Loucy (cell line): ENCODE results near the gene SLF2.

Source experiments
- EZH2phosphoT487 ChIP-seq: fragments of 200-600 bp; IDR thresholded peaks from 2 replicates; pipeline ENCODE4 v1.6.1; 2018; ENCODE audit warnings: antibody characterized with exemption, mild to moderate bottlenecking, moderate library complexity, borderline replicate concordance
- TF ChIP-seq, protein P1 (sequence below): fragments of 200-600 bp; sonication (generic); conservative IDR thresholded peaks from 2 replicates; pipeline ENCODE4 v1.5.1; 2014; ENCODE audit warnings: mild to moderate bottlenecking, antibody characterized with exemption, low read length

DNA sequence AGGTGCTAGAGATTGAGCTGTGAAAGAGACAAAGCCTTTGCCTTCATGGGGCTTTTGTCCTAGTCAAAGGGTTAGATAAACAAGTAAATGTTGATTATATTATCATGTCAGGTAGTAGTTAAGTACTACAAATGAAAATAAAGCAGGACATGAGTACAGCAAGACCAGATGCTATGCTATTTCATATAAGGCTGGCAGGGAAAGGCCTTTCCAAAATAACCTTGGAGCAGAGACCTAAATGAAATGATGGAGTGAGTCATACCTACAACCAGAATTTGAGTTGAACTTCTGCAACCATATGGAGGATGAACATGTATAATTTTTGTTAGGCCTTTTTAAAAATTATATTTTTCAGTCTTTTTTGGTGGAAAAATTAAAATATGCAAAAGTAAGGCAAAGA is 33.0 kb downstream of the SLF2 start:
- TF ChIP-seq, protein P1, sequence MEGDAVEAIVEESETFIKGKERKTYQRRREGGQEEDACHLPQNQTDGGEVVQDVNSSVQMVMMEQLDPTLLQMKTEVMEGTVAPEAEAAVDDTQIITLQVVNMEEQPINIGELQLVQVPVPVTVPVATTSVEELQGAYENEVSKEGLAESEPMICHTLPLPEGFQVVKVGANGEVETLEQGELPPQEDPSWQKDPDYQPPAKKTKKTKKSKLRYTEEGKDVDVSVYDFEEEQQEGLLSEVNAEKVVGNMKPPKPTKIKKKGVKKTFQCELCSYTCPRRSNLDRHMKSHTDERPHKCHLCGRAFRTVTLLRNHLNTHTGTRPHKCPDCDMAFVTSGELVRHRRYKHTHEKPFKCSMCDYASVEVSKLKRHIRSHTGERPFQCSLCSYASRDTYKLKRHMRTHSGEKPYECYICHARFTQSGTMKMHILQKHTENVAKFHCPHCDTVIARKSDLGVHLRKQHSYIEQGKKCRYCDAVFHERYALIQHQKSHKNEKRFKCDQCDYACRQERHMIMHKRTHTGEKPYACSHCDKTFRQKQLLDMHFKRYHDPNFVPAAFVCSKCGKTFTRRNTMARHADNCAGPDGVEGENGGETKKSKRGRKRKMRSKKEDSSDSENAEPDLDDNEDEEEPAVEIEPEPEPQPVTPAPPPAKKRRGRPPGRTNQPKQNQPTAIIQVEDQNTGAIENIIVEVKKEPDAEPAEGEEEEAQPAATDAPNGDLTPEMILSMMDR, result no peak
- no peak for TF ChIP-seq EZH2phosphoT487
